Activated naive CD8-positive, alpha-beta T cell treated with anti-CD3 and anti-CD28 coated beads, Interleukin-2, amount 50 U/mL, for 24 hours (primary cell): ENCODE results near the gene ABCF3.

ENCODE experiments used
- ATAC-seq: fragments of 150-1000 bp; cut with Tn5 transposase; one replicate; pipeline ENCODE4 v1.10.0; 2021
- DNase-seq: peaks from one replicate; pipeline ENCODE4 v3.0.0; 2021
- H3K27ac Mint-ChIP-seq: one replicate; pipeline ENCODE4 v1.8.0; 2021; ENCODE audit warnings: mild to moderate bottlenecking, mixed read lengths
- H3K27me3 Mint-ChIP-seq: one replicate; pipeline ENCODE4 v1.8.0; 2021; ENCODE audit warnings: mixed read lengths
- H3K36me3 Mint-ChIP-seq: one replicate; pipeline ENCODE4 v1.8.0; 2021; ENCODE audit warnings: low read depth, mixed read lengths
- H3K4me1 Mint-ChIP-seq: one replicate; pipeline ENCODE4 v1.8.0; 2021; ENCODE audit warnings: mixed read lengths
- H3K4me3 Mint-ChIP-seq: one replicate; pipeline ENCODE4 v1.8.0; 2021; ENCODE audit warnings: mild to moderate bottlenecking, moderate library complexity, mixed read lengths
- H3K9me3 Mint-ChIP-seq: one replicate; pipeline ENCODE4 v1.8.0; 2021; ENCODE audit warnings: mixed read lengths

Gene ABCF3

DNA sequence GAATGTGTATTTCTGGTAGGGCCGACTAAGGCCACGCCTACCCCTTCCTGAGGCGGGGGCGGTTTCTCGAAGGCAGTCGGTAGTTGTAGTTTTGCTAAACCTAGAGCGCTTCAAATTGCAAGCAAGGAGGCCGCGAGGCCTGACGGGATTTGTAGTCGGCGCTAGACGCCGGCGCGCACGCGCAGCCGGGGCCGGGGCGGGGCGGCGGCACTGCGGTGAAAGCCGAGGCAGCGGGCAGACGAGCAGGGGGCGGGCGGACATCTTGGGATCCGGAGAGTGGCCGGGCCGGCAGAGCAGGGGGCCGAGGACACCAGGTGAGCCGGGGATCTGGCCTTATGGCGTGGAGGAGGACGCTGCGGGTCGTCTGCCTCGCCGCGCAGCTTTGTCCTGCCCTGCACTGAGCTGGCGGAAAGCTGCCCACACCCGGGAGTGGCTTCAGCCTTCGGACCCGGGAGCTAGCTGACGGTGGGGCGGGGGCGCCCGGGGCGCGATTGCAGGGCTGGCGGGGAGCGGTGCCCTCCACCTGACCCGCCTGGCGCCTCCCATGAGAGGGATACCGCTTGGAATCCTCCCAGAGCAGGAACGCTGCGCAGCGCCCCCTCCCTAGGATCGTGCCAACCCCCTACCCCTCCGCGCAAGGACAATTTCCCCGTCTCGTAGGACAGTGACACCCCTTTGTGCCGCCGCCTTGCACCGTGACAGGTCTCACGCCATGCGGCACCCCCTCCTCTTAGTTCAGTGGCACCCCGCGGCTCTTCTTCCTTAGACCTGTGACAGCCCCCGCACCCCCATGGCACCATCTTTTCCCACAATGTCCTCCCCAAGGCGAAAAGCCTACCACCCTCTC, 11.1 kb upstream of the ABCF3 start, which contains the start of gene AP2M1:
Gene AP2M1, plus strand, starts transcription at position 210 of the 847 bp plus-strand sequence. CDS start 2,139 bp downstream, outside the sequence.
- ATAC-seq (peak; percentile 95), DNase-seq (peak; percentile 97)
- Mint-ChIP-seq H3K9me3 (no peaks in the 10 kb centered on the region), H3K27ac (peak within 1 kb of the TSS; percentile 83), H3K4me3 (peak within 1 kb of the TSS; percentile 94), H3K27me3 (no peaks in the 10 kb centered on the region), H3K36me3 (peaks cover 17% of the 10 kb centered on the region), H3K4me1 (peaks cover 30% of the 10 kb centered on the region)

GRCh38 chr3:184175506-184175905, 10.5 kb upstream of the ABCF3 start:
- Mint-ChIP-seq H3K27ac (peak overlapping the region; percentile 83), H3K4me1 (peaks cover 30% of the 10 kb centered on the region), H3K36me3 (peaks cover 20% of the 10 kb centered on the region), H3K9me3 (no peaks in the 10 kb centered on the region), H3K4me3 (peak overlapping the region; percentile 94), H3K27me3 (no peaks in the 10 kb centered on the region)
- DNase-seq (no peak), ATAC-seq (no peak)

- H3K36me3 Mint-ChIP-seq, result peaks cover 24% of the 10 kb centered on the region
- H3K4me3 Mint-ChIP-seq, result peak overlapping the region; percentile 94
- H3K27me3 Mint-ChIP-seq, result no peaks in the 10 kb centered on the region
- H3K27ac Mint-ChIP-seq, result peak overlapping the region; percentile 83
- ATAC-seq, result no peak
- no peaks in the 10 kb centered on the region for H3K9me3 Mint-ChIP-seq
- H3K4me1 Mint-ChIP-seq, result peaks cover 30% of the 10 kb centered on the region
- DNase-seq, result no peak
These were observed 10.0 kb upstream of the ABCF3 start for GRCh38 chr3:184175981-184176376.

GRCh38 chr3:184176377-184177330, 9.3 kb upstream of the ABCF3 start:
- no peak for DNase-seq
- Mint-ChIP-seq H3K36me3 (peaks cover 26% of the 10 kb centered on the region), H3K4me3 (peak overlapping the region; percentile 94), H3K4me1 (peaks cover 30% of the 10 kb centered on the region), H3K27ac (no peak overlapping the region), H3K27me3 (no peaks in the 10 kb centered on the region), H3K9me3 (no peaks in the 10 kb centered on the region)
- ATAC-seq, result no peak

DNA sequence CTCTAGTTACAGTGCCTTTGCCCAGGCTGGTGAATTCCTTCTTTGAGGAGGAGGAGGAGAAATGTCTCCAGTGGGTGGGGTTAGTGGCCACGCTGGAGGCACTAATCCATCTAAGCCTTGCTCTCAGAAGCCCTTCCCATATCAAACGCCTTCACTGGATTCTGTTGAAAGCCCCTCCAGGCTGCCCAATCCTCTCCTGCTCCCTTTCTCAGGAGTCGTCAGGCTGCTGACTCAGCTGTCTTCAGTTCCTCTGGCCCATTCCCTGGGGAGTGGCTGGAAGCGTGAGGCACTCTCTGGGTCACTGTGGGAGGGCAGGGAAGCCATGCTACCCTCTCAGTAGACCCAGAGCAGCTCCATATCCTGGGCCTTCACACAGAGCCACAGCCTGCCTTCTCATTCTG, 8.7 kb upstream of the ABCF3 start:
- Mint-ChIP-seq H3K27ac (no peak overlapping the region), H3K4me3 (no peak overlapping the region), H3K4me1 (peaks cover 30% of the 10 kb centered on the region), H3K27me3 (no peaks in the 10 kb centered on the region), H3K36me3 (peaks cover 28% of the 10 kb centered on the region), H3K9me3 (no peaks in the 10 kb centered on the region)
- DNase-seq (no peak), ATAC-seq (no peak)

GRCh38 chr3:184177767-184178306, 8.2 kb upstream of the ABCF3 start:
- peaks cover 30% of the 10 kb centered on the region for H3K36me3 Mint-ChIP-seq
- no peaks in the 10 kb centered on the region for H3K27me3 Mint-ChIP-seq
- no peaks in the 10 kb centered on the region for H3K9me3 Mint-ChIP-seq
- ATAC-seq, result no peak
- no peak overlapping the region for H3K4me3 Mint-ChIP-seq
- no peak overlapping the region for H3K27ac Mint-ChIP-seq
- H3K4me1 Mint-ChIP-seq, result peaks cover 30% of the 10 kb centered on the region
- no peak for DNase-seq

DNA sequence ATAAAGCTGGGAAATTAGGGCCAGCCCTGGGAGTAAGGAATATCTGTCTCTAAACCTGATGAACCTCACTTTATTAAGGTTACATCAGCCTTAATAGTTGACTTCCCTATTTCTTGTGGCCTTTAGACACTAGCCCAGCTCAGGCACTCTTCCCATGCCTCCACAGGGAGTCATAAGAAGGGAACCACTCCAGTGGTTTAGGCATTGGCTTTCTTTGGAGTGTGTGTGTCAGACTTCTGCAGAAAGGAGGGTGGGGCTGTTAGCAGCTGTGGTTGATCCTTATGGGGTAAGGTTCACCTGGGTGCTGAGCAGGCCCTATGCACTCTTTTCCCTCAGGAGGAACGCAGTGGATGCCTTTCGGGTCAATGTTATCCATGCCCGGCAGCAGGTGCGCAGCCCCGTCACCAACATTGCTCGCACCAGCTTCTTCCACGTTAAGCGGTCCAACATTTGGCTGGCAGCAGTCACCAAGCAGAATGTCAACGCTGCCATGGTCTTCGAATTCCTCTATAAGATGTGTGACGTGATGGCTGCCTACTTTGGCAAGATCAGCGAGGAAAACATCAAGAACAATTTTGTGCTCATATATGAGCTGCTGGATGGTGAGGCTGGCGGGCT, 7.4 kb upstream of the ABCF3 start:
- Mint-ChIP-seq H3K9me3 (no peaks in the 10 kb centered on the region), H3K4me1 (peaks cover 30% of the 10 kb centered on the region), H3K27ac (no peak overlapping the region), H3K4me3 (no peak overlapping the region), H3K36me3 (peaks cover 34% of the 10 kb centered on the region), H3K27me3 (no peaks in the 10 kb centered on the region)
- ATAC-seq (no peak), DNase-seq (no peak)

DNA sequence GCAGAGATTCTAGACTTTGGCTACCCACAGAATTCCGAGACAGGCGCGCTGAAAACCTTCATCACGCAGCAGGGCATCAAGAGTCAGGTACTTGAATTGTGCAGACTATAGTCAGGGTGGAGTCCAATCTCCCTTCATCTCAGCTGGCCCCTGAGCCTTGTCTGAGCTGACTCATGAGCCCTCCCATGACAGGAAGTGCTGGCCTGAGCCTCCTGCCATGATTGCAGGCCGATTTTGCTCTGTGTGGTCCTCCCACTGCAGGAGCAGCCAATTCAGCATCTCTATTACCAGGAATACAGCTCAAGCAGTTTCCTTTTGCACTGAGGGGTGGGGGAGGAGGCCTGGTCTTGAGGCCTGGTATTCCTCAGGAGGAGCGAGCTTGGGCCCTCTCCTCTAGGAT, 5.8 kb upstream of the ABCF3 start:
- ATAC-seq (no peak), DNase-seq (no peak)
- H3K27ac Mint-ChIP-seq, result no peak overlapping the region
- H3K4me1 Mint-ChIP-seq, result peaks cover 29% of the 10 kb centered on the region
- peaks cover 45% of the 10 kb centered on the region for H3K36me3 Mint-ChIP-seq
- no peaks in the 10 kb centered on the region for H3K9me3 Mint-ChIP-seq
- H3K4me3 Mint-ChIP-seq, result no peak overlapping the region
- no peaks in the 10 kb centered on the region for H3K27me3 Mint-ChIP-seq

- H3K27me3 Mint-ChIP-seq, result no peaks in the 10 kb centered on the region
- no peak overlapping the region for H3K27ac Mint-ChIP-seq
- ATAC-seq (no peak), DNase-seq (no peak)
- H3K9me3 Mint-ChIP-seq, result no peaks in the 10 kb centered on the region
- peaks cover 47% of the 10 kb centered on the region for H3K36me3 Mint-ChIP-seq
- no peak overlapping the region for H3K4me3 Mint-ChIP-seq
- peaks cover 26% of the 10 kb centered on the region for H3K4me1 Mint-ChIP-seq
These were observed 4.4 kb upstream of the ABCF3 start for GRCh38 chr3:184181596-184181995.

DNA sequence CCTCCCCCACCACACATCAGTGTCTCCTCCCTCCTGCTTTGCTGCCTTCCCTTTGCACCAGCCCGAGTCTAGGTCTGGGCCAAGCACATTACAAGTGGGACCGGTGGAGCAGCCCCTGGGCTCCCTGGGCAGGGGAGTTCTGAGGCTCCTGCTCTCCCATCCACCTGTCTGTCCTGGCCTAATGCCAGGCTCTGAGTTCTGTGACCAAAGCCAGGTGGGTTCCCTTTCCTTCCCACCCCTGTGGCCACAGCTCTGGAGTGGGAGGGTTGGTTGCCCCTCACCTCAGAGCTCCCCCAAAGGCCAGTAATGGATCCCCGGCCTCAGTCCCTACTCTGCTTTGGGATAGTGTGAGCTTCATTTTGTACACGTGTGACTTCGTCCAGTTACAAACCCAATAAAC, 2.3 kb upstream of the ABCF3 start:
- Mint-ChIP-seq H3K36me3 (peaks cover 56% of the 10 kb centered on the region), H3K4me1 (peaks cover 29% of the 10 kb centered on the region)

DNA sequence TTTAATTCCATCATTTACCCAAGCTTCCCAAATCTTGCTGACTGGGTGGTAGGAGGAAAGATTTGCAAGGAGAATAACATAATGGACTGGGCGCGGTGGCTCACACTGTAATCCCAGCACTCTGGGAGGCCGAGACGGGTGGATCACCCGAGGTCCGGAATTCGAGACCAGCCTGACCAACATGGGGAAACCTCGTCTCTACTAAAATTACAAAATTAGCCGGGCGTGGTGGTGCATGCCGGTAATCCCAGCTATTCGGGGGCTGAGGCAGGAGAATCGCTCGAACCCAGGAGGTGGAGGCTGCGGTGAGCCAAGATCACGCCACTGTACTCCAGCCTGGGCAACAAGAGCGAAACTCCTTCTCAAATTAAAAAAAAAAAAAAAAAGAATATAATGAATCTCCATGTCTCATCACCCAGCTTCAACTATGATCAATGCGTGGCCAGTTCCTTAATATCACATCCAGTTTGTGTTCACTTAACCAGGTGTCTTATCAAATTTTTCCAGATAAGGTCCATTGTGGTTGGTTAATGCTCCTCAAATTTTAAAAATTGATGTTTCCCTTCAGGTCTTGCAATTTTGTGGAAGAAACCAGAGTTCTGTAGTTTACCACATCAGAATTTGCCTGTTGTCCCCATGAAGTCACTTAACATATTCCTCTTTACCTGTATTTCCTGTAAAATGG, 1.3 kb upstream of the ABCF3 start:
- Mint-ChIP-seq H3K4me3 (peak overlapping the region; percentile 98), H3K9me3 (no peaks in the 10 kb centered on the region), H3K27me3 (no peaks in the 10 kb centered on the region), H3K36me3 (peaks cover 51% of the 10 kb centered on the region), H3K4me1 (peaks cover 31% of the 10 kb centered on the region), H3K27ac (peak overlapping the region; percentile 93)
- no peak for ATAC-seq
- no peak for DNase-seq

More for the DNA sequence above, 2.3 kb upstream of the ABCF3 start:
- Mint-ChIP-seq H3K4me3 (no peak overlapping the region), H3K27ac (no peak overlapping the region), H3K27me3 (no peaks in the 10 kb centered on the region), H3K9me3 (no peaks in the 10 kb centered on the region)
- DNase-seq, result no peak
- ATAC-seq, result no peak

GRCh38 chr3:184185461-184186183, 377 bp upstream of the ABCF3 start:
- Mint-ChIP-seq H3K27ac (peak overlapping the region; percentile 93), H3K36me3 (peaks cover 53% of the 10 kb centered on the region), H3K9me3 (no peaks in the 10 kb centered on the region), H3K4me1 (peaks cover 31% of the 10 kb centered on the region), H3K4me3 (peak overlapping the region; percentile 98), H3K27me3 (no peaks in the 10 kb centered on the region)
- peak; percentile 93 for ATAC-seq
- peak; percentile 99 for DNase-seq

GRCh38 chr3:184186902-184187207, 856 bp downstream of the ABCF3 start:
- H3K27ac Mint-ChIP-seq, result peak overlapping the region; percentile 93
- ATAC-seq, result no peak
- H3K4me1 Mint-ChIP-seq, result peaks cover 31% of the 10 kb centered on the region
- no peaks in the 10 kb centered on the region for H3K27me3 Mint-ChIP-seq
- peak overlapping the region; percentile 98 for H3K4me3 Mint-ChIP-seq
- DNase-seq, result no peak
- peaks cover 44% of the 10 kb centered on the region for H3K36me3 Mint-ChIP-seq
- H3K9me3 Mint-ChIP-seq, result no peaks in the 10 kb centered on the region
